Measurements from ENCODE around the gene PERP. TPM values are rescaled to one million over a fixed set of nuclear protein-coding genes. Genes with fewer than 3 reads are reported as not detected.

Gene PERP
- polyA plus RNA-seq, 1 of the 3 experiments (the other 2 are of a cell fraction): 0.02 TPM

DNA sequence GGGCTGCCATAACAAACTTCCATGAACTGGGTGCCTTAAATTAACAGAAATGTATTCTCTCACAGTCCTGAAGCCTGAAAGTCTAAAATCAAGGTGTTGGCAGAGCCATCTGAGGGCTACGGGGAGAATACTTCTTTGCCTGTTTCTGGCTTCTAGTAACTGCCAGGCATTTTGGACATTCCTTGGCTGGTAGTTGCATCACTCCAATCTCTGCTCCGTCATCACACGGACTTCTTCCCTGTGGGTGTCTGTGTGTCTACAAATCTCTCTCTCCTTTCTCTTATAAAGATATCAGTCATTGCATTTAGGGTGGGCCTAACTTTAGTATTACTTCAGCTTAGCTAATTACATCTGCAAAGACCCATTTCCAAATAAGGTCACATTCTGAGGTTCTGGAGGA is 20.9 kb upstream of the PERP start:
- CTCF ChIA-PET: no interaction called here

DNA sequence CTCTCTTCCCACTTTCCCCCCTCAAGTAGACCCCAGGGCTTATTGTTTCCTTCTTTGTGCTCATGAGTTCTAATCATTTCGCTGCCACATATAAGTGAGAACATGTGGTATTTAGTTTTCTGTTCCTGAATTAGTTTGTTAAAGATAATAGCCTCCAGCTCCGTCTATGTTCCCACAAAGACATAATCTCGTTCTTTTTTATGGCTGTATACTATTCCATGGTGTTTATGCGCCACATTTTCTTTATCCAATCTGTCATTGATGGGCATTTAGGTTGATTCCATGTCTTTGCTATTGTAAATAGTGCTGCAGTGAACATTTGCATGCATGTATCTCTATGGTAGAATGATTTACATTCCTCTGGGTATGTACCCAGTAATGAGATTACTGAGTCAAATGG is 16.9 kb upstream of the PERP start:
- no peaks in the 10 kb centered on the region for H3K27me3 ChIP-seq (ENCODE audit: insufficient read depth)
- WGBS (ENCODE audit: low lambda C conversion rate): under 1% methylated on average over 4 of the region's 4 CpGs
- H3K4me2 ChIP-seq: no peak overlapping the region
- H3K4me1 ChIP-seq (ENCODE audit: control insufficient read depth in 1 of 2, insufficient read depth in 2 of 2, low read depth in 1 of 2, low read length in 1 of 2): no peaks in the 10 kb centered on the region
- no peaks in the 10 kb centered on the region for H3K36me3 ChIP-seq (replicated peaks in 1 of 2; ENCODE audit: control insufficient read depth in 1 of 2, insufficient read depth in 2 of 2, low read length in 1 of 2)
- ChIA-PET POLR2A (no interaction called here), CTCF (interaction anchor here (0.9 to 1.6 kb wide), 2 partner anchors 9 to 364 kb away, joined by 4 to 7 read pairs; no protein-coding TSS in a partner anchor)
- H3K79me2 ChIP-seq (ENCODE audit: insufficient read depth): no peaks in the 10 kb centered on the region
- H3K9ac ChIP-seq: no peak overlapping the region
- H3K9me3 ChIP-seq: no peaks in the 10 kb centered on the region
- no peaks in the 10 kb centered on the region for H4K20me1 ChIP-seq (ENCODE audit: insufficient read depth)
- H2AFZ ChIP-seq (ENCODE audit: low read depth): no peak overlapping the region
- no peaks in the 10 kb centered on the region for H3F3A ChIP-seq (replicated peaks; ENCODE audit: insufficient read depth)
- no peak for DNase-seq
- no peaks in the 10 kb centered on the region for H3K9me2 ChIP-seq
- no peak overlapping the region for H3K4me3 ChIP-seq (ENCODE audit: low read depth in 2 of 2, low read length in 1 of 2)
- no peak overlapping the region for H3K27ac ChIP-seq (ENCODE audit: low read depth in 2 of 2, low read length in 1 of 2)
- TF ChIP-seq NRF1 (IDR thresholded peaks at IDR 0.05; ENCODE audit: low read depth, low read length) (no peak), FOXJ3 (CRISPR knock-in tag; IDR thresholded peaks at IDR 0.05) (no peak), CHD2 (IDR thresholded peaks at IDR 0.05; ENCODE audit: low read length, partially characterized antibody) (no peak), TAF1 (IDR thresholded peaks at IDR 0.05; ENCODE audit: borderline replicate concordance, low read depth, low read length) (no peak), TEAD4 (IDR thresholded peaks at IDR 0.05; ENCODE audit: borderline replicate concordance, insufficient read depth) (no peak), SIN3A (IDR thresholded peaks at IDR 0.05; ENCODE audit: borderline replicate concordance, low read depth, low read length) (no peak), MEF2A (IDR thresholded peaks at IDR 0.05; ENCODE audit: borderline replicate concordance, low read depth) (no peak), RXRA (IDR thresholded peaks at IDR 0.05; ENCODE audit: borderline replicate concordance, low read depth) (no peak), YY1 (IDR thresholded peaks at IDR 0.05; ENCODE audit: low read depth) (no peak), GATA2 (CRISPR knock-in tag; IDR thresholded peaks at IDR 0.05) (no peak), TCF12 (IDR thresholded peaks at IDR 0.05) (no peak), FOSL2 (IDR thresholded peaks at IDR 0.05; ENCODE audit: borderline replicate concordance, low read depth) (no peak)
- TF ChIP-seq, protein P1, sequence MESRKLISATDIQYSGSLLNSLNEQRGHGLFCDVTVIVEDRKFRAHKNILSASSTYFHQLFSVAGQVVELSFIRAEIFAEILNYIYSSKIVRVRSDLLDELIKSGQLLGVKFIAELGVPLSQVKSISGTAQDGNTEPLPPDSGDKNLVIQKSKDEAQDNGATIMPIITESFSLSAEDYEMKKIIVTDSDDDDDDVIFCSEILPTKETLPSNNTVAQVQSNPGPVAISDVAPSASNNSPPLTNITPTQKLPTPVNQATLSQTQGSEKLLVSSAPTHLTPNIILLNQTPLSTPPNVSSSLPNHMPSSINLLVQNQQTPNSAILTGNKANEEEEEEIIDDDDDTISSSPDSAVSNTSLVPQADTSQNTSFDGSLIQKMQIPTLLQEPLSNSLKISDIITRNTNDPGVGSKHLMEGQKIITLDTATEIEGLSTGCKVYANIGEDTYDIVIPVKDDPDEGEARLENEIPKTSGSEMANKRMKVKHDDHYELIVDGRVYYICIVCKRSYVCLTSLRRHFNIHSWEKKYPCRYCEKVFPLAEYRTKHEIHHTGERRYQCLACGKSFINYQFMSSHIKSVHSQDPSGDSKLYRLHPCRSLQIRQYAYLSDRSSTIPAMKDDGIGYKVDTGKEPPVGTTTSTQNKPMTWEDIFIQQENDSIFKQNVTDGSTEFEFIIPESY (IDR thresholded peaks at IDR 0.05; ENCODE audit: borderline replicate concordance, low read depth): no peak
- TF ChIP-seq, protein P2, sequence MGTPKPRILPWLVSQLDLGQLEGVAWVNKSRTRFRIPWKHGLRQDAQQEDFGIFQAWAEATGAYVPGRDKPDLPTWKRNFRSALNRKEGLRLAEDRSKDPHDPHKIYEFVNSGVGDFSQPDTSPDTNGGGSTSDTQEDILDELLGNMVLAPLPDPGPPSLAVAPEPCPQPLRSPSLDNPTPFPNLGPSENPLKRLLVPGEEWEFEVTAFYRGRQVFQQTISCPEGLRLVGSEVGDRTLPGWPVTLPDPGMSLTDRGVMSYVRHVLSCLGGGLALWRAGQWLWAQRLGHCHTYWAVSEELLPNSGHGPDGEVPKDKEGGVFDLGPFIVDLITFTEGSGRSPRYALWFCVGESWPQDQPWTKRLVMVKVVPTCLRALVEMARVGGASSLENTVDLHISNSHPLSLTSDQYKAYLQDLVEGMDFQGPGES (IDR thresholded peaks at IDR 0.05; ENCODE audit: low read depth, low read length): no peak

More for the DNA sequence above, 20.9 kb upstream of the PERP start:
- H3K9me2 ChIP-seq: no peaks in the 10 kb centered on the region
- H3K27ac ChIP-seq (ENCODE audit: low read depth in 2 of 2, low read length in 1 of 2): no peak overlapping the region
- no peak for DNase-seq
- no peak overlapping the region for H3K4me3 ChIP-seq (ENCODE audit: low read depth in 2 of 2, low read length in 1 of 2)
- TF ChIP-seq, protein P3, sequence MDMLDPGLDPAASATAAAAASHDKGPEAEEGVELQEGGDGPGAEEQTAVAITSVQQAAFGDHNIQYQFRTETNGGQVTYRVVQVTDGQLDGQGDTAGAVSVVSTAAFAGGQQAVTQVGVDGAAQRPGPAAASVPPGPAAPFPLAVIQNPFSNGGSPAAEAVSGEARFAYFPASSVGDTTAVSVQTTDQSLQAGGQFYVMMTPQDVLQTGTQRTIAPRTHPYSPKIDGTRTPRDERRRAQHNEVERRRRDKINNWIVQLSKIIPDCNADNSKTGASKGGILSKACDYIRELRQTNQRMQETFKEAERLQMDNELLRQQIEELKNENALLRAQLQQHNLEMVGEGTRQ (IDR thresholded peaks at IDR 0.05; ENCODE audit: borderline replicate concordance, low read depth, low read length): no peak
- TF ChIP-seq SIN3A (IDR thresholded peaks at IDR 0.05; ENCODE audit: borderline replicate concordance, low read depth, low read length) (no peak), YY1 (IDR thresholded peaks at IDR 0.05; ENCODE audit: low read depth) (no peak), FOSL2 (IDR thresholded peaks at IDR 0.05; ENCODE audit: borderline replicate concordance, low read depth) (no peak), RXRA (IDR thresholded peaks at IDR 0.05; ENCODE audit: borderline replicate concordance, low read depth) (no peak), MEF2A (IDR thresholded peaks at IDR 0.05; ENCODE audit: borderline replicate concordance, low read depth) (no peak), RCOR1 (IDR thresholded peaks at IDR 0.05; ENCODE audit: low read length) (no peak)
- TF ChIP-seq, protein P4, sequence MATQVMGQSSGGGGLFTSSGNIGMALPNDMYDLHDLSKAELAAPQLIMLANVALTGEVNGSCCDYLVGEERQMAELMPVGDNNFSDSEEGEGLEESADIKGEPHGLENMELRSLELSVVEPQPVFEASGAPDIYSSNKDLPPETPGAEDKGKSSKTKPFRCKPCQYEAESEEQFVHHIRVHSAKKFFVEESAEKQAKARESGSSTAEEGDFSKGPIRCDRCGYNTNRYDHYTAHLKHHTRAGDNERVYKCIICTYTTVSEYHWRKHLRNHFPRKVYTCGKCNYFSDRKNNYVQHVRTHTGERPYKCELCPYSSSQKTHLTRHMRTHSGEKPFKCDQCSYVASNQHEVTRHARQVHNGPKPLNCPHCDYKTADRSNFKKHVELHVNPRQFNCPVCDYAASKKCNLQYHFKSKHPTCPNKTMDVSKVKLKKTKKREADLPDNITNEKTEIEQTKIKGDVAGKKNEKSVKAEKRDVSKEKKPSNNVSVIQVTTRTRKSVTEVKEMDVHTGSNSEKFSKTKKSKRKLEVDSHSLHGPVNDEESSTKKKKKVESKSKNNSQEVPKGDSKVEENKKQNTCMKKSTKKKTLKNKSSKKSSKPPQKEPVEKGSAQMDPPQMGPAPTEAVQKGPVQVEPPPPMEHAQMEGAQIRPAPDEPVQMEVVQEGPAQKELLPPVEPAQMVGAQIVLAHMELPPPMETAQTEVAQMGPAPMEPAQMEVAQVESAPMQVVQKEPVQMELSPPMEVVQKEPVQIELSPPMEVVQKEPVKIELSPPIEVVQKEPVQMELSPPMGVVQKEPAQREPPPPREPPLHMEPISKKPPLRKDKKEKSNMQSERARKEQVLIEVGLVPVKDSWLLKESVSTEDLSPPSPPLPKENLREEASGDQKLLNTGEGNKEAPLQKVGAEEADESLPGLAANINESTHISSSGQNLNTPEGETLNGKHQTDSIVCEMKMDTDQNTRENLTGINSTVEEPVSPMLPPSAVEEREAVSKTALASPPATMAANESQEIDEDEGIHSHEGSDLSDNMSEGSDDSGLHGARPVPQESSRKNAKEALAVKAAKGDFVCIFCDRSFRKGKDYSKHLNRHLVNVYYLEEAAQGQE (IDR thresholded peaks at IDR 0.05; ENCODE audit: low read depth, low read length): no peak
- H3K36me3 ChIP-seq (replicated peaks in 1 of 2; ENCODE audit: control insufficient read depth in 1 of 2, insufficient read depth in 2 of 2, low read length in 1 of 2): no peaks in the 10 kb centered on the region
- H3K27me3 ChIP-seq (ENCODE audit: insufficient read depth): no peaks in the 10 kb centered on the region
- POLR2A ChIA-PET: no interaction called here
- no peaks in the 10 kb centered on the region for H3F3A ChIP-seq (replicated peaks; ENCODE audit: insufficient read depth)
- WGBS (ENCODE audit: low lambda C conversion rate): 33% methylated on average over 2 of the region's 3 CpGs
- H3K9ac ChIP-seq: no peak overlapping the region
- H3K4me2 ChIP-seq: no peak overlapping the region
- H3K9me3 ChIP-seq: no peaks in the 10 kb centered on the region
- no peaks in the 10 kb centered on the region for H3K4me1 ChIP-seq (ENCODE audit: control insufficient read depth in 1 of 2, insufficient read depth in 2 of 2, low read depth in 1 of 2, low read length in 1 of 2)
- no peaks in the 10 kb centered on the region for H3K79me2 ChIP-seq (ENCODE audit: insufficient read depth)
- H4K20me1 ChIP-seq (ENCODE audit: insufficient read depth): no peaks in the 10 kb centered on the region
- H2AFZ ChIP-seq (ENCODE audit: low read depth): no peak overlapping the region

All from SK-N-SH (cell line).